ENCODE results near the gene KNOP1.

DNA sequence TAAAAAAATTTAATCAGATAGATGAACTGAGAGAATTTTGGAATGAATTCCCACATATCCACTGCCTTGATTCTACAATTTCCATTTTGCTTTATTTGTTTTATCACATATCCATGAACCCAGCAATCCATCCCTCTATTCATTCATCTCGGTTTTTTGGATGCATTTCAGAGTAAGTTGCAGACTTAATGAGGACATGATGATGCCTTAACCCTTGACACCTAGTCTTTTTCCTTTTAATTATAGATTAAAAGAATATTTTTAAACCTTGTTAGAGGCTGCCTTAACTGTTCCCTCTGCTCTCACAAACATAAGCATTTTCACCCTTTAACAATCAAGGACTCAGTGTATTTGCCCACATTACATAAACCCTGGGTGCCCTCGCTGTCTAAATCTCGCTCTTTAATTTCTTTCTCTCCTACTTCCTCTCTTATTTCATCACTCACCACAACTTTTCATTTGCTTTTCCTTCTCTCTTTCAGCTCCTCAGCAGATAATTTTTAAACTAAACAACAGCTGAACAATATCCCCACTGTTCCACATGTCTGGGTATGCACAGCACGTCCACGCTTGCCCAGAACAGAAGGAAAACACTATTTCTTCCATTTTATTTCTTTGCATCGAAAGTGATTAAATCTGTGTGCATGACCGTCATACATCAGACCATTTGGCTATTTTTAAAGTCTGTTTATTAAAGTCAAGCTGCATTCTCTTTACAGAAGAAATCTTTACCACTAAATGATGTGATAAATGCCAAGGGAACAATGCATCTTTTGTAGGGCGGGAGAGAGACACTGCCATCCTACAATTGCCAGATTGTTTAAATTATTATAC is 40.0 kb upstream of the KNOP1 start:
- TF ChIP-seq, protein P1, sequence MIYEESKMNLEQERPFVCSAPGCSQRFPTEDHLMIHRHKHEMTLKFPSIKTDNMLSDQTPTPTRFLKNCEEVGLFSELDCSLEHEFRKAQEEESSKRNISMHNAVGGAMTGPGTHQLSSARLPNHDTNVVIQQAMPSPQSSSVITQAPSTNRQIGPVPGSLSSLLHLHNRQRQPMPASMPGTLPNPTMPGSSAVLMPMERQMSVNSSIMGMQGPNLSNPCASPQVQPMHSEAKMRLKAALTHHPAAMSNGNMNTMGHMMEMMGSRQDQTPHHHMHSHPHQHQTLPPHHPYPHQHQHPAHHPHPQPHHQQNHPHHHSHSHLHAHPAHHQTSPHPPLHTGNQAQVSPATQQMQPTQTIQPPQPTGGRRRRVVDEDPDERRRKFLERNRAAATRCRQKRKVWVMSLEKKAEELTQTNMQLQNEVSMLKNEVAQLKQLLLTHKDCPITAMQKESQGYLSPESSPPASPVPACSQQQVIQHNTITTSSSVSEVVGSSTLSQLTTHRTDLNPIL (CRISPR knock-in tag; IDR thresholded peaks at IDR 0.05; ENCODE audit: low read depth): no peak
- TF ChIP-seq RARB (CRISPR knock-in tag; IDR thresholded peaks at IDR 0.05) (no peak), TOX (CRISPR knock-in tag; IDR thresholded peaks at IDR 0.05; ENCODE audit: borderline replicate concordance) (no peak), PATZ1 (CRISPR knock-in tag; IDR thresholded peaks at IDR 0.05; ENCODE audit: borderline replicate concordance) (no peak), ESRRG (CRISPR knock-in tag; IDR thresholded peaks at IDR 0.05) (no peak), ISL1 (CRISPR knock-in tag; IDR thresholded peaks at IDR 0.05) (no peak), CSDC2 (CRISPR knock-in tag; IDR thresholded peaks at IDR 0.05) (no peak), ZNF565 (CRISPR knock-in tag; conservative IDR thresholded peaks at IDR 0.05; ENCODE audit: low read depth) (no peak), ZFP3 (CRISPR knock-in tag; IDR thresholded peaks at IDR 0.05) (no peak), ZC3H10 (CRISPR knock-in tag; IDR thresholded peaks at IDR 0.05) (no peak), POU6F1 (CRISPR knock-in tag; IDR thresholded peaks at IDR 0.05; ENCODE audit: borderline replicate concordance, low read depth) (no peak)
- TF ChIP-seq, protein P2, sequence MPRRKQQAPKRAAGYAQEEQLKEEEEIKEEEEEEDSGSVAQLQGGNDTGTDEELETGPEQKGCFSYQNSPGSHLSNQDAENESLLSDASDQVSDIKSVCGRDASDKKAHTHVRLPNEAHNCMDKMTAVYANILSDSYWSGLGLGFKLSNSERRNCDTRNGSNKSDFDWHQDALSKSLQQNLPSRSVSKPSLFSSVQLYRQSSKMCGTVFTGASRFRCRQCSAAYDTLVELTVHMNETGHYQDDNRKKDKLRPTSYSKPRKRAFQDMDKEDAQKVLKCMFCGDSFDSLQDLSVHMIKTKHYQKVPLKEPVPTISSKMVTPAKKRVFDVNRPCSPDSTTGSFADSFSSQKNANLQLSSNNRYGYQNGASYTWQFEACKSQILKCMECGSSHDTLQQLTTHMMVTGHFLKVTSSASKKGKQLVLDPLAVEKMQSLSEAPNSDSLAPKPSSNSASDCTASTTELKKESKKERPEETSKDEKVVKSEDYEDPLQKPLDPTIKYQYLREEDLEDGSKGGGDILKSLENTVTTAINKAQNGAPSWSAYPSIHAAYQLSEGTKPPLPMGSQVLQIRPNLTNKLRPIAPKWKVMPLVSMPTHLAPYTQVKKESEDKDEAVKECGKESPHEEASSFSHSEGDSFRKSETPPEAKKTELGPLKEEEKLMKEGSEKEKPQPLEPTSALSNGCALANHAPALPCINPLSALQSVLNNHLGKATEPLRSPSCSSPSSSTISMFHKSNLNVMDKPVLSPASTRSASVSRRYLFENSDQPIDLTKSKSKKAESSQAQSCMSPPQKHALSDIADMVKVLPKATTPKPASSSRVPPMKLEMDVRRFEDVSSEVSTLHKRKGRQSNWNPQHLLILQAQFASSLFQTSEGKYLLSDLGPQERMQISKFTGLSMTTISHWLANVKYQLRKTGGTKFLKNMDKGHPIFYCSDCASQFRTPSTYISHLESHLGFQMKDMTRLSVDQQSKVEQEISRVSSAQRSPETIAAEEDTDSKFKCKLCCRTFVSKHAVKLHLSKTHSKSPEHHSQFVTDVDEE (CRISPR knock-in tag; IDR thresholded peaks at IDR 0.05): no peak
- TF ChIP-seq, protein P3, sequence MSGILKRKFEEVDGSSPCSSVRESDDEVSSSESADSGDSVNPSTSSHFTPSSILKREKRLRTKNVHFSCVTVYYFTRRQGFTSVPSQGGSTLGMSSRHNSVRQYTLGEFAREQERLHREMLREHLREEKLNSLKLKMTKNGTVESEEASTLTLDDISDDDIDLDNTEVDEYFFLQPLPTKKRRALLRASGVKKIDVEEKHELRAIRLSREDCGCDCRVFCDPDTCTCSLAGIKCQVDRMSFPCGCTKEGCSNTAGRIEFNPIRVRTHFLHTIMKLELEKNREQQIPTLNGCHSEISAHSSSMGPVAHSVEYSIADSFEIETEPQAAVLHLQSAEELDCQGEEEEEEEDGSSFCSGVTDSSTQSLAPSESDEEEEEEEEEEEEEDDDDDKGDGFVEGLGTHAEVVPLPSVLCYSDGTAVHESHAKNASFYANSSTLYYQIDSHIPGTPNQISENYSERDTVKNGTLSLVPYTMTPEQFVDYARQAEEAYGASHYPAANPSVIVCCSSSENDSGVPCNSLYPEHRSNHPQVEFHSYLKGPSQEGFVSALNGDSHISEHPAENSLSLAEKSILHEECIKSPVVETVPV (CRISPR knock-in tag; IDR thresholded peaks at IDR 0.05): no peak

Data from SK-N-SH treated with all-trans-retinoic acid at 6 μM for 48 hours (cell line).